Neural cell (in vitro differentiated cells): ENCODE data around the gene PLCB4.

Experiments
- EP300 ChIP-seq: fragments of 450-650 bp; conservative IDR thresholded peaks from 2 replicates; pipeline ENCODE4 v1.6.1; 2014; ENCODE audit warnings: antibody characterized with exemption, mild to moderate bottlenecking, moderate library complexity; ENCODE audit not compliant: poor library complexity, severe bottlenecking
- POLR2AphosphoS5 ChIP-seq: IDR thresholded peaks from 2 replicates; pipeline ENCODE4 v1.6.1; 2012
- RAD21 ChIP-seq: fragments of 450-650 bp; conservative IDR thresholded peaks from 2 replicates; pipeline ENCODE4 v1.6.1; 2014; ENCODE audit warnings: antibody characterized with exemption, mild to moderate bottlenecking, moderate library complexity
- TAF1 ChIP-seq: IDR thresholded peaks from 2 replicates; pipeline ENCODE4 v1.6.1; 2012; ENCODE audit warnings: low read depth
- TF ChIP-seq, protein P1 (sequence below): fragments of 450-650 bp; IDR thresholded peaks from 2 replicates; pipeline ENCODE4 v1.5.1; 2014; ENCODE audit warnings: antibody characterized with exemption, mild to moderate bottlenecking, moderate library complexity; ENCODE audit not compliant: poor library complexity, severe bottlenecking
- TF ChIP-seq, protein P2 (sequence below): IDR thresholded peaks from 2 replicates; pipeline ENCODE4 v1.6.1; 2012; ENCODE audit warnings: borderline replicate concordance

DNA sequence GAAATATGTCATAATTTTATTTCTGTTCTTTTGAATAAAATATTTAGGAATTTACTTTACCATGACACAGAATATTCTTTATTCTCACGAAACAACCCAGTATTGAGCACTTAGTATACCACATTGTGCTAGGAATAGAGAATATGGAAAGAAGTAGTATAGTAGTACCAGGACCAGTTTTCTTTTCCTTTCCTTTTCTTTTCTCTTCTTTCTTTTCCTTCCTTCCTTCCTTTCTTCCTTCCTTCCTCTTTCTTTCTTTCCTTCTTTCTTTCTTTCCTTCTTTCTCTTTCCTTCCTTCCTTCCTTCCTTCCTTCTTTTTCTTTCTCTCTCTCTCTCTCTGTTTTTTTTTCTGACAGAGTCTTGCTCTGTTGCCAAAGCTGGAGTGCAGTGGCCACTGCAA, 7.5 kb upstream of the PLCB4 start:
- TF ChIP-seq, protein P1, sequence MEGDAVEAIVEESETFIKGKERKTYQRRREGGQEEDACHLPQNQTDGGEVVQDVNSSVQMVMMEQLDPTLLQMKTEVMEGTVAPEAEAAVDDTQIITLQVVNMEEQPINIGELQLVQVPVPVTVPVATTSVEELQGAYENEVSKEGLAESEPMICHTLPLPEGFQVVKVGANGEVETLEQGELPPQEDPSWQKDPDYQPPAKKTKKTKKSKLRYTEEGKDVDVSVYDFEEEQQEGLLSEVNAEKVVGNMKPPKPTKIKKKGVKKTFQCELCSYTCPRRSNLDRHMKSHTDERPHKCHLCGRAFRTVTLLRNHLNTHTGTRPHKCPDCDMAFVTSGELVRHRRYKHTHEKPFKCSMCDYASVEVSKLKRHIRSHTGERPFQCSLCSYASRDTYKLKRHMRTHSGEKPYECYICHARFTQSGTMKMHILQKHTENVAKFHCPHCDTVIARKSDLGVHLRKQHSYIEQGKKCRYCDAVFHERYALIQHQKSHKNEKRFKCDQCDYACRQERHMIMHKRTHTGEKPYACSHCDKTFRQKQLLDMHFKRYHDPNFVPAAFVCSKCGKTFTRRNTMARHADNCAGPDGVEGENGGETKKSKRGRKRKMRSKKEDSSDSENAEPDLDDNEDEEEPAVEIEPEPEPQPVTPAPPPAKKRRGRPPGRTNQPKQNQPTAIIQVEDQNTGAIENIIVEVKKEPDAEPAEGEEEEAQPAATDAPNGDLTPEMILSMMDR: no peak
- TF ChIP-seq POLR2AphosphoS5 (no peak), RAD21 (no peak), EP300 (no peak), TAF1 (no peak)
- TF ChIP-seq, protein P2, sequence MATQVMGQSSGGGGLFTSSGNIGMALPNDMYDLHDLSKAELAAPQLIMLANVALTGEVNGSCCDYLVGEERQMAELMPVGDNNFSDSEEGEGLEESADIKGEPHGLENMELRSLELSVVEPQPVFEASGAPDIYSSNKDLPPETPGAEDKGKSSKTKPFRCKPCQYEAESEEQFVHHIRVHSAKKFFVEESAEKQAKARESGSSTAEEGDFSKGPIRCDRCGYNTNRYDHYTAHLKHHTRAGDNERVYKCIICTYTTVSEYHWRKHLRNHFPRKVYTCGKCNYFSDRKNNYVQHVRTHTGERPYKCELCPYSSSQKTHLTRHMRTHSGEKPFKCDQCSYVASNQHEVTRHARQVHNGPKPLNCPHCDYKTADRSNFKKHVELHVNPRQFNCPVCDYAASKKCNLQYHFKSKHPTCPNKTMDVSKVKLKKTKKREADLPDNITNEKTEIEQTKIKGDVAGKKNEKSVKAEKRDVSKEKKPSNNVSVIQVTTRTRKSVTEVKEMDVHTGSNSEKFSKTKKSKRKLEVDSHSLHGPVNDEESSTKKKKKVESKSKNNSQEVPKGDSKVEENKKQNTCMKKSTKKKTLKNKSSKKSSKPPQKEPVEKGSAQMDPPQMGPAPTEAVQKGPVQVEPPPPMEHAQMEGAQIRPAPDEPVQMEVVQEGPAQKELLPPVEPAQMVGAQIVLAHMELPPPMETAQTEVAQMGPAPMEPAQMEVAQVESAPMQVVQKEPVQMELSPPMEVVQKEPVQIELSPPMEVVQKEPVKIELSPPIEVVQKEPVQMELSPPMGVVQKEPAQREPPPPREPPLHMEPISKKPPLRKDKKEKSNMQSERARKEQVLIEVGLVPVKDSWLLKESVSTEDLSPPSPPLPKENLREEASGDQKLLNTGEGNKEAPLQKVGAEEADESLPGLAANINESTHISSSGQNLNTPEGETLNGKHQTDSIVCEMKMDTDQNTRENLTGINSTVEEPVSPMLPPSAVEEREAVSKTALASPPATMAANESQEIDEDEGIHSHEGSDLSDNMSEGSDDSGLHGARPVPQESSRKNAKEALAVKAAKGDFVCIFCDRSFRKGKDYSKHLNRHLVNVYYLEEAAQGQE: no peak
